ENCODE data around the gene SLC1A3. TPM values are rescaled to one million over a fixed set of nuclear protein-coding genes. Genes with fewer than 3 reads are reported as not detected.

Gene SLC1A3
- 2.1 and 4.2 TPM in 2 replicates for total RNA-seq

GRCh38 chr5:36606428-36607113, at the start of gene SLC1A3:
Gene SLC1A3 (plus strand): TSS chr5:36606606. CDS start chr5:36608424, 1,818 bp downstream.

Data from regular cardiac myocyte (primary cell).